GM19328 (cell line): ENCODE data around the gene GGACT.

Experiments
- ATAC-seq: cut with Tn5 transposase; IDR thresholded peaks from one replicate; pipeline ENCODE4 v1.9.1; 2021; ENCODE audit warnings: mild to moderate bottlenecking, moderate library complexity; ENCODE audit not compliant: unreplicated experiment

The GGACT gene

DNA sequence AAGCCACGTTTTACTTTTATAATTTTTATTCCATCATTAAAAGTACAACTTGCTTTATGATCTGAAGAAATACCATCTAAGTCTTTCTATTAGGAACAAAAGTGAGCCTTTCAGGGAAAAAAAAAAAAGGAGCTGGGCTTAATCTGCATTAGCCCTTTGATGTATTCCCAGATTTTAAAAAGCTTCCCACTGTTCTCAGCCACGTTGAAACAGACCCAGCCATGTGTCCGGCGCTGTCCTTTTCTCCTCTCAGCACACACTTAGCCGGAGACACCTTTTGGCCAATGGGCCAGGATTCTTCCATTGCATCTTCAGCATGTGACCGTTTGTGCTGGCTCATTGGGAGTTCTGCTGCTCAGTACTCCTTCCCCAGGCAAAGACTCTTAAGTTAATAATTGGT is 105.5 kb downstream of the GGACT start:
- no peak for ATAC-seq

- ATAC-seq, result no peak
These were observed 107.9 kb downstream of the GGACT start for GRCh38 chr13:100480676-100481075.
